GM20431 (cell line): ENCODE results near the gene TRIOBP.
"Not testable (repeated sequence)": the region's sequence is repeated elsewhere in the genome, so short reads cannot be mapped to it uniquely, and the experiment has no call there.

Source experiments
- in situ Hi-C: fragments of 300-500 bp; cut with MseI, MboI; formaldehyde crosslinking; loops from one replicate; pipeline ENCODE4 v1.15.0; 2020; ENCODE audit warnings: low sequenced_read_pairs; ENCODE audit not compliant: unreplicated experiment

Gene TRIOBP

GRCh38 chr22:37716708-37717107 lies 19.9 kb downstream of the TRIOBP start:
- in situ Hi-C loops = no loop called here

GRCh38 chr22:37717235-37717634 lies 20.4 kb downstream of the TRIOBP start:
- in situ Hi-C loops = not testable (repeated sequence)

- in situ Hi-C loops = not testable (repeated sequence)
These were observed 21.0 kb downstream of the TRIOBP start for GRCh38 chr22:37717746-37718305.

GRCh38 chr22:37725551-37726240 lies 28.8 kb downstream of the TRIOBP start:
- in situ Hi-C loops = no loop called here

GRCh38 chr22:37726241-37726887 lies 29.5 kb downstream of the TRIOBP start:
- in situ Hi-C loops = no loop called here

- in situ Hi-C loops = no loop called here
These were observed 31.8 kb downstream of the TRIOBP start for GRCh38 chr22:37728620-37729019.

- in situ Hi-C loops = no loop called here
These were observed 35.1 kb downstream of the TRIOBP start for GRCh38 chr22:37731804-37732471.

GRCh38 chr22:37732699-37733607 lies 36.1 kb downstream of the TRIOBP start:
- in situ Hi-C loops = no loop called here

- in situ Hi-C loops = no loop called here
These were observed 37.0 kb downstream of the TRIOBP start for GRCh38 chr22:37733625-37734401.

- in situ Hi-C loops = no loop called here
These were observed 37.5 kb downstream of the TRIOBP start for GRCh38 chr22:37734402-37734700.

GRCh38 chr22:37734964-37735451 lies 38.2 kb downstream of the TRIOBP start:
- in situ Hi-C loops = no loop called here

GRCh38 chr22:37739035-37739434 lies 42.2 kb downstream of the TRIOBP start:
- in situ Hi-C loops = no loop called here

- in situ Hi-C loops = no loop called here
These were observed 42.8 kb downstream of the TRIOBP start for GRCh38 chr22:37739611-37740049.

GRCh38 chr22:37740455-37741311 lies 43.8 kb downstream of the TRIOBP start:
- in situ Hi-C loops = no loop called here

GRCh38 chr22:37741312-37741795 lies 44.5 kb downstream of the TRIOBP start:
- in situ Hi-C loops = no loop called here

- in situ Hi-C loops = no loop called here
These were observed 45.7 kb downstream of the TRIOBP start for GRCh38 chr22:37742376-37743171.

- in situ Hi-C loops = no loop called here
These were observed 47.7 kb downstream of the TRIOBP start for GRCh38 chr22:37744589-37744988.
